GM21515 (cell line): ENCODE measurements around the gene DENND4B.

Source experiments
- ATAC-seq: cut with Tn5 transposase; IDR thresholded peaks from one replicate; pipeline ENCODE4 v1.9.1; 2021; ENCODE audit not compliant: unreplicated experiment

DENND4B gene

GRCh38 chr1:153968972-153969371 lies 22.5 kb upstream of the DENND4B start:
- no peak for ATAC-seq

GRCh38 chr1:153968408-153968807 lies 21.9 kb upstream of the DENND4B start:
- ATAC-seq = no peak

- ATAC-seq = no peak
These were observed 21.5 kb upstream of the DENND4B start for GRCh38 chr1:153968000-153968363.

GRCh38 chr1:153967107-153967999 lies 20.8 kb upstream of the DENND4B start, which contains the start of gene CREB3L4:
TSS of gene CREB3L4 (plus strand) at chr1:153967902. CDS start at chr1:153968526, 624 bp downstream.
- peak; percentile 66 for ATAC-seq

- ATAC-seq = no peak
These were observed 17.4 kb upstream of the DENND4B start for GRCh38 chr1:153963850-153964331.

GRCh38 chr1:153963030-153963849 lies 16.7 kb upstream of the DENND4B start, which contains the start of gene SLC39A1:
TSS of gene SLC39A1 (minus strand) at chr1:153963537. CDS start at chr1:153962715, 822 bp downstream.
- no peak for ATAC-seq

- no peak for ATAC-seq
These were observed 15.8 kb upstream of the DENND4B start for GRCh38 chr1:153962088-153963029.

- no peak for ATAC-seq
These were observed 14.9 kb upstream of the DENND4B start for GRCh38 chr1:153961421-153961820.

GRCh38 chr1:153960206-153960605 lies 13.7 kb upstream of the DENND4B start:
- no peak for ATAC-seq

- no peak for ATAC-seq
These were observed 12.9 kb upstream of the DENND4B start for GRCh38 chr1:153959454-153959853.

GRCh38 chr1:153958961-153959260 lies 12.4 kb upstream of the DENND4B start:
- ATAC-seq = no peak

- peak; percentile 66 for ATAC-seq
These were observed 11.8 kb upstream of the DENND4B start, which contains the start of gene CRTC2 for GRCh38 chr1:153958111-153958960. TSS of gene CRTC2 (minus strand) at chr1:153958612. CDS start at chr1:153958497, 115 bp downstream.

GRCh38 chr1:153957744-153958110 lies 11.2 kb upstream of the DENND4B start:
- peak; percentile 8 for ATAC-seq

GRCh38 chr1:153956997-153957715 lies 10.6 kb upstream of the DENND4B start:
- ATAC-seq = no peak

- ATAC-seq = no peak
These were observed 8.3 kb upstream of the DENND4B start for GRCh38 chr1:153954826-153955225.

- ATAC-seq = no peak
These were observed 7.4 kb upstream of the DENND4B start for GRCh38 chr1:153953859-153954365.

- ATAC-seq = no peak
These were observed 5.3 kb upstream of the DENND4B start for GRCh38 chr1:153951801-153952200.

GRCh38 chr1:153951183-153951582 lies 4.7 kb upstream of the DENND4B start:
- ATAC-seq = no peak
